Activated CD8-positive, alpha-beta memory T cell treated with anti-CD3 and anti-CD28 coated beads for 4 hours (primary cell): ENCODE results near the gene MS4A6E.

Experiments used
- DNase-seq, 2 donors: peaks; one replicate each; pipeline ENCODE4 v3.0.0-alpha.2; 2020; ENCODE audit warnings: low read depth in 2 of 2

The MS4A6E gene

GRCh38 chr11:60375316-60375715 lies 48.3 kb downstream of the MS4A6E start:
- DNase-seq, result no peak

DNA sequence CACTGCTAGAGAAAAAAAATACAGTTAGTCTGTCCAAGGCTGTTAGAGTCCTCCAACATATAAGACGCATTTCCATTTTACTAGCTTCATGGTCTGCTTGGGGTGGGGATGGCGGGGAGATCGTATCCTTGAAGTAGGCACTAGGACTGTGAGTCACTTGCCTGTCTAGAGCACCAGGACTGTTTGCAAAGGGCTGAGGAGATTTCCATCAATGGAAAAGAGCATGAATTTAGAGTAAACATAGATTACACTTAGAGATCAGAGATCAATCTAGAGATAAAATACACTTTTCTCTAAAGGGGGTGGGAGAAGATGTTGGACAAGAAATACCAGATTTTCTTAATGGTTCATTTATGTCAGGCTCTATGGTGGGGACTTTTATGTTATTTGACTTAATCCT lies 49.5 kb downstream of the MS4A6E start:
- no peak for DNase-seq

DNA sequence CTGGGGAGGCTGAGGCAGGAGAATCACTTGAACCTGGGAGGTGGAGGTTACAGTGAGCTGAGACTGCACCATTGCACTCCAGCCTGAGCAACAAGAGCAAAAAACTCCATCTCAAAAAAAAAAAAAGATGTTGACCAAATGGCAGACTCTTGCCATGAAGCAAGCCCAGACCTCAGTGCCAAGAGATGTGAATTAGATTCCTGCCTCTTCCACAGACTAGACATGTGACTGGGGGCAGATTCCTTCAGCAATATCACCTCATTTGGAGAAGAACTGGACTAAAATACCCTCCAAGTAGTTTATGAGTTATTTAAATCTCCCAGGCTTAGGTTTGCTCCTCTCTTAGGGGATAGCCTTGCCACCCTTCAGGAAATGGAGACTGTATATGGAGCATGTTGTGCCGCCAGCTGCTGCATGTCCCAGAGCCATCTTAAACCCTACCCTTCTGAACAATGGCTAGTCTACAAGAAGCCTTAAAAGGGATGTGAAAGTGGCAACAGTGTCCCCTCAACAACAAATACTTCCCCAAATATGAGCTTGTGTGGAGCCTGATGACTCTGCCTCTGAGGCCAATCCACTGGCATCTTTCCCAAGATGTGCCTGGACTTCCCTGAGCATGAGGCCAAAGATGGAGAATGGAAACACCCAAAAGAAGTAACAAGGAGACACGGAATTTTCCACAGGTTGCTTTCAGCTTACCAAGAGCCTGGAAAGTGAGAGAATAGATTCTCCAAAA lies 50.5 kb downstream of the MS4A6E start:
- no peak for DNase-seq

DNA sequence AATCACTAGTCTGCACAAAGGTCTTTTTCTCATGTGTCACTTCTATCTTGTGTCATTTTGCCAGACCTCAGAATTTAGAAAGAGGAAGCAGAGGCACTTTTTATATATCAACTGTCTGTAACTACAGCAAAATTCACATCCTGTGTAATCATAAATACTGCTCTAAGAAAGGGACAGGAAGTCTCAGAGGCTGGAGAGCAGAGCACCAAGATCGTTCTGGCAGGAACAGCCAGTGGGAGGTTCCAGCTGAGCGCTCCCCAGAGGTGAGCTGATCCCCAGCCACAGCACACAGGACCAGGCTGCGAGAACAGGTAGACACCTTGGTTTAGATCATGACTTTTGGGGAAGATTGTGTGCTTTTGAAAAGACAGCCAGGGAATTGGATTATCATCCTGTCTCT lies 51.3 kb downstream of the MS4A6E start, which contains the start of gene MS4A7:
TSS of gene MS4A7 (plus strand) at position 179 of the 400 bp plus-strand sequence. CDS start 4,610 bp downstream, outside the sequence.
- DNase-seq, result no peak

DNA sequence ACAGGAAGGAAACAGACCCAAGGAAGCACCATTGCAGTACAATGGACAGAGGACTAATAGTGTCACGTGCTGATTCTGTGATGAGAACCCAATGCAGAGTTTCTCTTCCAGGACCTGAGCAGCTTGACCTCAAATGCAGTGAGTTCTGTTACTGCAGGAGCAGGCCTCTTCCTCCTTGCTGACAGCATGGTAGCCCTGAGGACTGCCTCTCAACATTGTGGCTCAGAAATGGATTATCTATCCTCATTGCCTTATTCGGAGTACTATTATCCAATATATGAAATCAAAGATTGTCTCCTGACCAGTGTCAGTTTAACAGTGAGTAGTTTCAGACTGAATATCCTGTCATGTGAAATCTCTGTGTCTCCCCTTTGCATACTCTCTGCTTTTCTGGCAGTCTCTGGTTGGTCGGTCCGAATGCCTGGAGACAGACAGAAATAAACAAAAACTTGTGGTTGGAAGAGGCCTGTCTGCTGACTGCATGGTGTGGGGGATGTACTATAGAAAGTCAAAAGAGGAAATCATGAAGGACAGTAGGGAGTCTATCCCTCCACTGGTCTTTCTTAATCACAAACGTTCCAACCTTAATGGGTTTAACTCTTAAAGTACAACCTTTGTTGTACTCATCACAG lies 62.3 kb downstream of the MS4A6E start:
- no peak for DNase-seq

- DNase-seq, result no peak
Measured at GRCh38 chr11:60390419-60390818, 63.4 kb downstream of the MS4A6E start.
